GM12878 (cell line): ENCODE results near the gene ZNF618. TPM values are rescaled to one million over a fixed set of nuclear protein-coding genes. Genes with fewer than 3 reads are reported as not detected.

Source experiments
- ATAC-seq: fragments of 200-7000 bp; cut with Tn5 transposase; 3 replicates; pipeline ENCODE4 v1.9.1; 2020; ENCODE audit warnings: mild to moderate bottlenecking, moderate library complexity
- BruUV-seq: library from RNA; stranded (reverse); fragments of 400-500 nt; replicated peaks from 2 replicates; lab custom pipeline; 2021; lab: Mats Ljungman, UMichigan
- CTCF ChIA-PET: fragments of 300-600 bp; sonication (Branson Sonifier 250); formaldehyde crosslinking; extraction: SDS; loops from one replicate; lab custom pipeline; 2021; ENCODE audit warnings: inconsistent platforms; lab: Yijun Ruan, JAX
- POLR2A ChIA-PET: fragments of 350-600 bp; formaldehyde crosslinking; extraction: SDS; loops from one replicate; lab custom pipeline; 2021; ENCODE audit warnings: inconsistent platforms; lab: Charles Lee
- RAD21 ChIA-PET: fragments of 300-600 bp; sonication (Branson Sonifier 250); formaldehyde crosslinking; loops from one replicate; lab custom pipeline; 2023; ENCODE audit warnings: antibody characterized with exemption; ENCODE audit not compliant: unreplicated experiment; lab: Charles Lee
- SMC1A ChIA-PET: fragments of 300-600 bp; sonication (Branson Sonifier 250); formaldehyde crosslinking; loops from one replicate; lab custom pipeline; 2023; ENCODE audit not compliant: unreplicated experiment, uncharacterized antibody; lab: Charles Lee
- DNase-seq: peaks from one replicate; pipeline ENCODE4 v3.0.0-alpha.2; 2011; ENCODE audit warnings: low read depth, low spot score
- FAIRE-seq: peaks from 3 replicates; lab custom pipeline; 2011; peaks lifted over from hg19 to GRCh38; lab: Jason Lieb, UNC
- H2AFZ ChIP-seq: 2 replicates; pipeline ENCODE4 v1.6.0; 2011; ENCODE audit warnings: low read depth, low read length, control low read depth; ENCODE audit not compliant: control insufficient read depth
- H3K27ac ChIP-seq: 2 replicates; pipeline ENCODE4 v1.5.1; 2011; ENCODE audit warnings: control low read depth; ENCODE audit not compliant: control insufficient read depth, insufficient read depth
- H3K27me3 ChIP-seq, 2 experiments: replicated peaks in 1 of 2; 2 replicates each; pipeline versions ENCODE4 v1.6.0 to v1.6.1; 2011; ENCODE audit warnings: low read length in 1 of 2; ENCODE audit not compliant: control insufficient read depth in 2 of 2, insufficient read depth in 2 of 2
- H3K36me3 ChIP-seq, 2 experiments: 2 replicates each; pipeline ENCODE4 v1.5.1; 2011; ENCODE audit warnings: low read length in 1 of 2; ENCODE audit not compliant: control insufficient read depth in 2 of 2, insufficient read depth in 2 of 2
- H3K4me1 ChIP-seq: 2 replicates; pipeline ENCODE4 v1.6.1; 2011; ENCODE audit warnings: mild to moderate bottlenecking, low read length, moderate library complexity, mixed read lengths; ENCODE audit not compliant: control insufficient read depth, insufficient read depth
- H3K4me2 ChIP-seq: 2 replicates; pipeline ENCODE4 v1.6.0; 2011; ENCODE audit warnings: control low read depth; ENCODE audit not compliant: control insufficient read depth, insufficient read depth
- H3K4me3 ChIP-seq: fragments of 200-600 bp; sonication (generic); 2 replicates; pipeline ENCODE4 v1.5.1; 2016
- H3K79me2 ChIP-seq: 2 replicates; pipeline ENCODE4 v1.6.0; 2011; ENCODE audit warnings: low read length; ENCODE audit not compliant: control insufficient read depth, insufficient read depth
- H3K9ac ChIP-seq: 2 replicates; pipeline ENCODE4 v1.8.0; 2011; ENCODE audit warnings: low read length, control low read depth, mixed read lengths; ENCODE audit not compliant: control insufficient read depth, insufficient read depth
- H3K9me3 ChIP-seq: replicated peaks from 3 replicates; pipeline ENCODE4 v1.5.1; 2011; ENCODE audit warnings: mild to moderate bottlenecking, low read length; ENCODE audit not compliant: control insufficient read depth, insufficient read depth
- H4K20me1 ChIP-seq: 2 replicates; pipeline ENCODE4 v1.6.0; 2011; ENCODE audit not compliant: control insufficient read depth, insufficient read depth
- BCLAF1 ChIP-seq: fragments of 450-650 bp; IDR thresholded peaks from 2 replicates; pipeline ENCODE4 v1.6.1; 2017; ENCODE audit warnings: antibody characterized with exemption, mild to moderate bottlenecking, moderate library complexity
- CEBPZ ChIP-seq: fragments of 150-350 bp; IDR thresholded peaks from 2 replicates; pipeline ENCODE4 v1.6.1; 2016; ENCODE audit warnings: low read depth, low read length
- CREM ChIP-seq: IDR thresholded peaks from 2 replicates; pipeline ENCODE4 v1.6.1; 2014; ENCODE audit warnings: antibody characterized with exemption, low read depth
- GABPA ChIP-seq: IDR thresholded peaks from 2 replicates; pipeline ENCODE4 v1.6.1; 2014; ENCODE audit warnings: antibody characterized with exemption, low read depth, mild to moderate bottlenecking, inconsistent platforms
- HSF1 ChIP-seq: fragments of 150-350 bp; IDR thresholded peaks from 2 replicates; pipeline ENCODE4 v1.6.1; 2014; ENCODE audit warnings: mild to moderate bottlenecking, low read depth, low read length
- IRF5 ChIP-seq: fragments of 450-650 bp; IDR thresholded peaks from 2 replicates; pipeline ENCODE4 v1.6.1; 2017; ENCODE audit warnings: borderline replicate concordance
- RB1 ChIP-seq: fragments of 450-650 bp; formaldehyde crosslinking; IDR thresholded peaks from 2 replicates; pipeline ENCODE4 v1.6.1; 2017; ENCODE audit warnings: mild to moderate bottlenecking, borderline replicate concordance
- STAT1 ChIP-seq: fragments of 450-650 bp; conservative IDR thresholded peaks from 2 replicates; pipeline ENCODE4 v1.6.1; 2014; ENCODE audit warnings: antibody characterized with exemption, mild to moderate bottlenecking
- WGBS: methylation state at CpG from one replicate; pipeline ENCODE4 v1.1.6; 2016; ENCODE audit warnings: low lambda C conversion rate; ENCODE audit not compliant: insufficient replicate concordance, insufficient coverage; ENCODE audit errors: missing lambda C conversion rate; 5-methylcytosine and 5-hydroxymethylcytosine counted together
- in situ Hi-C: fragments of 300-500 bp; cut with MboI; formaldehyde crosslinking; loops from 9 replicates; pipeline ENCODE4 v1.14.3; 2018; ENCODE audit warnings: mixed read lengths
- intact Hi-C: fragments of 100-400 bp; cut with micrococcal nuclease; formaldehyde crosslinking; loops from one replicate; pipeline ENCODE4 v1.14.2; 2022; ENCODE audit not compliant: unreplicated experiment
- polyA plus RNA-seq, 11 experiments: library from polyadenylated mRNA; depleted of rRNA in 4 of 11; unstranded in 6 of 11; stranded (reverse) in 5 of 11; fragments of >200 nt; fragmentation: Nextera tagmentation in 4 of 11; fragmentation: Illumina TruSeq in 1 of 11; extraction: Ambion mirVana in 4 of 11; extraction: Trizol in 1 of 11; gene quantifications; 1 replicate in 1 of 11; 2 replicates in 10 of 11; pipeline versions ENCODE4 v1.2.1 to v1.2.3, GENCODE V29; 2011 to 2016; ENCODE audit warnings: inconsistent platforms in 2 of 11, missing spikeins in 2 of 11, low read depth in 1 of 11
- total RNA-seq, 4 experiments: library from RNA; depleted of rRNA in 3 of 4; stranded (reverse); fragments of >200 nt in 3 of 4; fragmentation: Illumina TruSeq in 1 of 4; extraction: Trizol in 1 of 4; gene quantifications; 2 replicates each; pipeline versions ENCODE4 v1.2.1 to v1.2.3, GENCODE V29; 2013 to 2021

The ZNF618 gene
- total and polyA plus RNA-seq, 10 of the 15 experiments (the other 5 are each of a cell fraction or from before 2014, with no cell fraction given), result 0.01 to 0.24 (median 0.06) TPM; not detected in 2

- 26% methylated on average over 9 of the region's 9 CpGs for WGBS
- no TSS peak for BruUV-seq
- SMC1A ChIA-PET, result no interaction called here
- ATAC-seq (no peak), DNase-seq (no peak), FAIRE-seq (no peak)
- peaks cover 0 to 5% of the 10 kb centered on the region in 2 experiments; a peak in 3 of 4 replicates for H3K27me3 ChIP-seq
- RAD21 ChIA-PET, result no interaction called here
- H3K9me3 ChIP-seq, result no peaks in the 10 kb centered on the region
- no peak overlapping the region for H3K4me2 ChIP-seq
- TF ChIP-seq CEBPZ (no peak), GABPA (no peak)
- no peak overlapping the region for H3K4me3 ChIP-seq
- POLR2A ChIA-PET, result no interaction called here
- no peak overlapping the region for H2AFZ ChIP-seq
- H3K27ac ChIP-seq, result no peak overlapping the region
- CTCF ChIA-PET, result no interaction called here
- in situ Hi-C loops (loop anchor here (25.0 kb wide), 1 partner anchor 202 kb away; no protein-coding TSS in a partner anchor), intact Hi-C loops (no loop called here)
- no peaks in the 10 kb centered on the region for H3K79me2 ChIP-seq
- H3K9ac ChIP-seq, result no peak overlapping the region
- no peaks in the 10 kb centered on the region for H3K4me1 ChIP-seq
- no peaks in the 10 kb centered on the region for H4K20me1 ChIP-seq
- no peaks in the 10 kb centered on the region for H3K36me3 ChIP-seq
These were observed 209.3 kb downstream of the ZNF618 start for GRCh38 chr9:114085387-114085789.

GRCh38 chr9:114086009-114086408 lies 209.9 kb downstream of the ZNF618 start:
- no peak overlapping the region for H3K27ac ChIP-seq
- H3K4me1 ChIP-seq, result no peaks in the 10 kb centered on the region
- ChIA-PET RAD21 (no interaction called here), SMC1A (no interaction called here), POLR2A (no interaction called here), CTCF (no interaction called here)
- BruUV-seq, result no TSS peak
- intact Hi-C loops (no loop called here), in situ Hi-C loops (loop anchor here (25.0 kb wide), 1 partner anchor 201 kb away; no protein-coding TSS in a partner anchor)
- H3K4me2 ChIP-seq, result no peak overlapping the region
- H3K79me2 ChIP-seq, result no peaks in the 10 kb centered on the region
- no peak overlapping the region for H3K4me3 ChIP-seq
- no peak for DNase-seq
- FAIRE-seq, result no peak
- no peaks in the 10 kb centered on the region for H4K20me1 ChIP-seq
- no peaks in the 10 kb centered on the region for H3K36me3 ChIP-seq
- no peaks in the 10 kb centered on the region for H3K9me3 ChIP-seq
- ATAC-seq, result no peak
- H2AFZ ChIP-seq, result no peak overlapping the region
- peaks cover 0 to 5% of the 10 kb centered on the region in 2 experiments; a peak in 3 of 4 replicates for H3K27me3 ChIP-seq
- 28% methylated on average over 6 of the region's 6 CpGs for WGBS
- H3K9ac ChIP-seq, result no peak overlapping the region
- TF ChIP-seq STAT1 (no peak), IRF5 (no peak), BCLAF1 (no peak), RB1 (no peak), HSF1 (no peak), CREM (no peak)
